GM12874 (cell line): ENCODE measurements around the gene KRTAP12-4.

Source experiments
- TF ChIP-seq, protein P1 (sequence below): IDR thresholded peaks from 2 replicates; pipeline ENCODE4 v1.5.1; 2011; ENCODE audit warnings: low read depth, mild to moderate bottlenecking, control low read depth, low read length, moderate library complexity; ENCODE audit not compliant: insufficient read depth

The KRTAP12-4 gene

DNA sequence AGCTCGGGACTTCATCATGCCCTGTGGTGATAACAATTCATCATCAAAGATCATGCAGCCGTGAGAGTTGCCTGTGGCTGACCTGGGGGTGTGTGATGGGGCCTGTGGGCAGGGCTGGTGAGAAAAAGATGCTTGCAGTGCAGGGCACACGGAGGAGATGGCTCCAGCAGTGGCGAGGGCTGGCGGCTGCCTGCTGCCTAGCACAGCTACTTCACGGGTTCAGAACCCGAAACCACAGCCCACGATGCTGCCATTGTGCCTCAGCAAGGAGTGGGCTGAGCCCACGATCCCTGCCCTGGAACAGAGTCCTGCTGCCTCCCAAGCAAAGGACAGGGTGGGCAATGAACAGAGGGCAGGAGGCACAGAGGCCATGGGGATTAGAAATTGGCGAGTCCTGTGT is 28.2 kb downstream of the KRTAP12-4 start:
- TF ChIP-seq, protein P1, sequence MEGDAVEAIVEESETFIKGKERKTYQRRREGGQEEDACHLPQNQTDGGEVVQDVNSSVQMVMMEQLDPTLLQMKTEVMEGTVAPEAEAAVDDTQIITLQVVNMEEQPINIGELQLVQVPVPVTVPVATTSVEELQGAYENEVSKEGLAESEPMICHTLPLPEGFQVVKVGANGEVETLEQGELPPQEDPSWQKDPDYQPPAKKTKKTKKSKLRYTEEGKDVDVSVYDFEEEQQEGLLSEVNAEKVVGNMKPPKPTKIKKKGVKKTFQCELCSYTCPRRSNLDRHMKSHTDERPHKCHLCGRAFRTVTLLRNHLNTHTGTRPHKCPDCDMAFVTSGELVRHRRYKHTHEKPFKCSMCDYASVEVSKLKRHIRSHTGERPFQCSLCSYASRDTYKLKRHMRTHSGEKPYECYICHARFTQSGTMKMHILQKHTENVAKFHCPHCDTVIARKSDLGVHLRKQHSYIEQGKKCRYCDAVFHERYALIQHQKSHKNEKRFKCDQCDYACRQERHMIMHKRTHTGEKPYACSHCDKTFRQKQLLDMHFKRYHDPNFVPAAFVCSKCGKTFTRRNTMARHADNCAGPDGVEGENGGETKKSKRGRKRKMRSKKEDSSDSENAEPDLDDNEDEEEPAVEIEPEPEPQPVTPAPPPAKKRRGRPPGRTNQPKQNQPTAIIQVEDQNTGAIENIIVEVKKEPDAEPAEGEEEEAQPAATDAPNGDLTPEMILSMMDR, result no peak

DNA sequence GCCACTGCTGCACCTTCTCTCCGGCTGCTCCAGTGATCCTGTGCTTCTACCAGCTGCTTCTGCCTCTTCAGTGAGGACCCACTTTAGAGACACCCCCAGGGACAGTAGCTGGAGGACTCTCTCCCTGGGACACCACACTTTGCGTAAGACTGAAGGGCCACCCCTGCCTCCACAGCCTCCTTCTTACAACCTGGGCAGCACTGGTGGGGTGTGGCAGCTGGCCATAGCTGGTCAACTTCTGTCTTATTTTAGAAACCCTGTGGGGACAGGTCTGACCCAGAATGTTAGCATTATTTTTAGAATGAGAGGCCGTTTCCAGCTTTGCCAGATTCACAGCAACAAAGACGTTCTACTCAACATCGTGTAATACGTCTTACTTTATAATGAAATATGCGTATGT is 28.7 kb downstream of the KRTAP12-4 start:
- TF ChIP-seq, protein P1, result no peak

DNA sequence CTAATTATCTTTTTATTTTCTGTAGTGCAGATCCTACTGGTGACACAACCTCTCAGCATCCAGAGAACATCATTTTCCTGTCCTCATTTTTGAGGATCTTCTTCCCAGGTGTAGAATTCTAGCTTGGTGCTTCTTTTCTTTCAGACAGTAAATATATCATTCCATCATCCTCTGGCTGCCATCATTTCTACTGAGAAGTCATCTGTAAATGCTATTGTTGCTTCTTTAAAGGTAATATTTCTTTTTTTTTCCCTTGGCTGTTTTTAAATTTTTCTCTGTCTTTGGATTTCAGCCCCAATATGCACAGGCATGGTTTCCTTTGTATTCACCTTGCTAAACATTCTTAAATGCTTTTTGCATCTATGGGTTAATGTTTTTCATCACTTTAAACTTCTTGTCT is 30.9 kb downstream of the KRTAP12-4 start:
- TF ChIP-seq, protein P1, result no peak

DNA sequence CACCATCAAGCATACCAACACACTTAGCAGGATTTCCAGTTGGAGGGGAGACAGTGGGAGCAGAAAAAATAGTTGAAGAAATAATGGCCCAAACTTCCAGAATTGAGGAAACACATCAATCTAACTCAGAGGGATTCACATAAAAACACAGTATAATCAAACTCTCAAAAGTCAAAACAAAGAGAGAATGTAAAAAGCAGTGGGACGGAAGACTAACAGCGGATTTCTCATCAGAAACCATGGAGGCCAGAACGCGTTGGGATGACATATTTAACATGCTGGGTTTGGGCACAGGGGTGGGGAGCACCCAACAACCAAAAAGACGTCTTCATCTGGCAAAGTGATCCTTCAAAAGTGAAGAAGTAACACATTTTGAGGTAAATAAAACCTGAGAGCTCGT is 34.6 kb downstream of the KRTAP12-4 start:
- TF ChIP-seq, protein P1, result no peak

DNA sequence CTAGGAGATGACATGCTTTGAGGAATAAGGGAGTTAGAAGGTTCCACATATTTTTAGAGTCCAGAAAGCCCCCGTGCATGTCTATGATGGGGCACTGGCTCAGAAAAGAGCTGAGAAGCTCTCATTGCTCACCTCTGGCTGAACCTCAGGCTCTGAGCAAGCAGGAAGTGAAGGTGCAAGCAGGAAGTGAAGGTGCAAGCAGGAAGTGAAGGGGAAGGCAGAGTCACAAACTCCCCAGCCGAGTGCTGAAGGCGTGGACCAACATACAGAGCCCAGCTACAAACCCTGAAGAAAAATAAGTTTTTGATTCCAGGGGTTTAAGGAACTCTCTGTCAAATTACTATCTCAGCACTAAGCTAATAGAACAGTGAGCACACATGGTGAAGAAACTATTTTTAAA is 35.5 kb downstream of the KRTAP12-4 start:
- TF ChIP-seq, protein P1, result no peak

DNA sequence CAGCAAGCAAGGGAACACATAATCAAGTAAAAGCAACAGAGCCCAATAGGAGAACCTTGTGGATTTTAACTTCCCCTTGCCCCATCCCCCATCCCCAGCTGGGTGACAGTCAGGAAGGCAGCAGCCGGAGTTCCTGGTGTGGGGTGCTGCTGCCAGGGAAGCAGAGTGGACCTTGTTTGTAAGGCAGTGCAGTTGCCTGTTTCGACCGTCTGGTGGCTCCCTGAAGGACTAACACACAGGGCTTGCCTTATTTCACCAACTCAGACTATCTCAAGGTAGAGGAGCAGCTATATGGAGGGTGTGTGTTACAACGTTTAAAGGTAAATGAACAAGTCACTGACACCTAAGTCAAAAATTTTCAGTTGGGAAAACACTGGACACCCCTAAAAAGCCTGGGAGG is 36.0 kb downstream of the KRTAP12-4 start:
- TF ChIP-seq, protein P1, result no peak

DNA sequence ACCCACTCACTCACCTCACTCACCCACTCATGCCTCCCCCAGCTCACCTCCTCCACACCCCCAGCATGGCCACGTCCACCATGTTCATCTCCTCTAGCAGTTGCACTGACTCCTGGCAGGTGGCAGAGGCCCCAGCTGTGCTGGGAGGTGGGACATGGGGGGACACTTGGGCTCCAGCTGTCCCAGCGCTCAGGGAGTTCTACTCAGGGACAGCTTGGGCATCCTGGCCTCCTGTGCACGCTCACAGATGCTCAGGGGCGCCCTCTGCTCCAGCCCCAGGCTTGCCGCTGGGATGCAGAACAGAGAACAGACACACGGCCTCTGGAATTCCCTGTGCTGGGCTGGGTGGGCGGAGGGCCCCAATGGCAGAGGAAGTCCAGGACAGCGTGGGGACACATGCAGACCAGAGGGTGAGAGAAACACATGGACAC is 37.4 kb downstream of the KRTAP12-4 start:
- TF ChIP-seq, protein P1, result no peak

DNA sequence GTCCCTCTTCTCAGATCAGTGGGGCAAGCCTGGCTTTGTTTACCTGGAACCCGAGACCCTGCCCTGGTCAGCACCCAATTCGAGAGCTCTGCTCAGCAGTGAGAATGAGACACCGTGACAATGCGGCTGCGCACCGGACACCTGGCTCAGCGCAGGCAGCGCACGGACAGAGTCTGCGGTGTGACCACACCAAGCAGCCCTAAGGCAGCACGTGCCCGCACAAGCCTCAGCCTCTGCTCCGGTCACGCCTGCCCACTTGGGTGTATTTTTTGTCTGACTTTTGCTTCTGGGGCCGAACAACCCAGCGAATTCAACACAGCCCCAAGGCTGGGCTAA is 37.9 kb downstream of the KRTAP12-4 start:
- TF ChIP-seq, protein P1, result no peak
